OCI-LY7 (cell line): ENCODE data around the gene ZNF831. TPM values are rescaled to one million over a fixed set of nuclear protein-coding genes. Genes with fewer than 3 reads are reported as not detected.

Experiments
- BruUV-seq: library from RNA; stranded (reverse); fragments of 400-500 nt; replicated peaks from 2 replicates; lab custom pipeline; 2021; lab: Mats Ljungman, UMichigan
- CTCF ChIA-PET: fragments of 300-600 bp; sonication (Branson Sonifier 250); formaldehyde crosslinking; loops from one replicate; lab custom pipeline; 2022; ENCODE audit warnings: antibody characterized with exemption; ENCODE audit not compliant: unreplicated experiment; lab: Charles Lee
- POLR2A ChIA-PET: fragments of 300-600 bp; sonication (Branson Sonifier 250); formaldehyde crosslinking; loops from one replicate; lab custom pipeline; 2022; ENCODE audit warnings: antibody characterized with exemption; lab: Charles Lee
- DNase-seq: peaks from one replicate; pipeline ENCODE4 v3.0.0-alpha.2; 2015; ENCODE audit warnings: low spot score
- H2AFZ ChIP-seq: fragments of 200-600 bp; sonication (generic), shearing (Covaris generic); 2 replicates; pipeline ENCODE4 v1.6.1; 2014; ENCODE audit warnings: mild to moderate bottlenecking, antibody characterized with exemption, low read length, moderate library complexity
- H3K27ac ChIP-seq: fragments of 200-600 bp; sonication (generic); 2 replicates; pipeline ENCODE4 v1.5.1; 2014; ENCODE audit warnings: mixed run types, low read depth, mild to moderate bottlenecking, moderate library complexity, low read length, inconsistent platforms; ENCODE audit not compliant: poor library complexity, severe bottlenecking
- H3K36me3 ChIP-seq: fragments of 200-600 bp; sonication (generic); 2 replicates; pipeline ENCODE4 v1.6.1; 2014; ENCODE audit warnings: mild to moderate bottlenecking, antibody characterized with exemption, low read length, moderate library complexity, mixed read lengths; ENCODE audit not compliant: insufficient read depth
- H3K4me1 ChIP-seq: fragments of 200-600 bp; sonication (generic); 2 replicates; pipeline ENCODE4 v1.5.1; 2014; ENCODE audit warnings: mild to moderate bottlenecking, low read length; ENCODE audit not compliant: insufficient read depth, poor library complexity, severe bottlenecking
- H3K4me2 ChIP-seq: fragments of 200-600 bp; sonication (generic); 2 replicates; pipeline ENCODE4 v1.6.1; 2014; ENCODE audit warnings: mild to moderate bottlenecking, low read length
- H3K4me3 ChIP-seq: fragments of 200-600 bp; sonication (generic); 2 replicates; pipeline ENCODE4 v1.5.1; 2014; ENCODE audit warnings: mild to moderate bottlenecking, low read depth, low read length; ENCODE audit not compliant: poor library complexity, severe bottlenecking
- H3K79me2 ChIP-seq: fragments of 200-600 bp; sonication (generic); 2 replicates; pipeline ENCODE4 v1.6.1; 2016; ENCODE audit warnings: low read depth, mild to moderate bottlenecking, low read length, moderate library complexity, mixed read lengths; ENCODE audit not compliant: insufficient read depth
- H3K9me2 ChIP-seq: fragments of 200-600 bp; sonication (generic); 2 replicates; pipeline ENCODE4 v1.6.1; 2016; ENCODE audit warnings: mild to moderate bottlenecking, low read length, mixed read lengths; ENCODE audit not compliant: insufficient read depth
- H3K9me3 ChIP-seq: fragments of 200-600 bp; sonication (generic); 2 replicates; pipeline ENCODE4 v1.6.1; 2014; ENCODE audit warnings: mild to moderate bottlenecking, mixed run types, low read length, mixed read lengths
- H4K20me1 ChIP-seq: fragments of 200-600 bp; sonication (generic); 2 replicates; pipeline ENCODE4 v1.6.1; 2014; ENCODE audit warnings: mild to moderate bottlenecking, antibody characterized with exemption, low read length, moderate library complexity, mixed read lengths; ENCODE audit not compliant: insufficient read depth
- CTCF ChIP-seq: fragments of 200-600 bp; sonication (generic); conservative IDR thresholded peaks from 2 replicates; pipeline ENCODE4 v1.5.1; 2014; ENCODE audit warnings: mild to moderate bottlenecking, antibody characterized with exemption, low read length, moderate library complexity, mixed read lengths
- EZH2phosphoT487 ChIP-seq: fragments of 200-600 bp; sonication (generic); IDR thresholded peaks from 2 replicates; pipeline ENCODE4 v1.6.1; 2018; ENCODE audit warnings: low read depth, borderline replicate concordance, mild to moderate bottlenecking, mixed run types, antibody characterized with exemption, low read length, moderate library complexity, mixed read lengths
- intact Hi-C: fragments of 100-400 bp; cut with micrococcal nuclease; formaldehyde crosslinking; loops from one replicate; pipeline ENCODE4 v1.10.0; 2022; ENCODE audit not compliant: unreplicated experiment
- total RNA-seq, 2 experiments: library from RNA; depleted of rRNA in 1 of 2; stranded (reverse); fragments of >200 nt in 1 of 2; shearing (Covaris generic) in 1 of 2; gene quantifications; 2 replicates each; pipeline ENCODE4 v1.2.3, GENCODE V29; 2014 to 2022

ZNF831 gene
- total RNA-seq, 2 experiments from 2014 or later = 5.9 to 6.3 TPM

- Histone ChIP-seq H3K9me3 (no peaks in the 10 kb centered on the region), H3K4me2 (no peak overlapping the region), H4K20me1 (no peaks in the 10 kb centered on the region), H3K4me1 (no peaks in the 10 kb centered on the region), H3K27ac (no peak overlapping the region), H2AFZ (no peak overlapping the region), H3K4me3 (no peak overlapping the region), H3K79me2 (no peaks in the 10 kb centered on the region), H3K9me2 (no peaks in the 10 kb centered on the region), H3K36me3 (no peaks in the 10 kb centered on the region; the same call in 1 of the 2 replicates)
- intact Hi-C loops = no loop called here
- TF ChIP-seq CTCF = no peak
- ChIA-PET CTCF (no interaction called here), POLR2A (no interaction called here)
- no peak for DNase-seq
- BruUV-seq = no TSS peak
Observed at GRCh38 chr20:59235226-59235625, 71.6 kb downstream of the ZNF831 start.

- intact Hi-C loops = no loop called here
- Histone ChIP-seq H3K9me2 (no peaks in the 10 kb centered on the region), H3K79me2 (no peaks in the 10 kb centered on the region), H3K27ac (no peak overlapping the region), H4K20me1 (no peaks in the 10 kb centered on the region), H3K9me3 (no peaks in the 10 kb centered on the region), H3K4me2 (no peak overlapping the region), H3K36me3 (no peaks in the 10 kb centered on the region), H2AFZ (no peak overlapping the region), H3K4me1 (no peaks in the 10 kb centered on the region), H3K4me3 (no peak overlapping the region)
- DNase-seq = no peak
- TF ChIP-seq CTCF (no peak), EZH2phosphoT487 (no peak)
- BruUV-seq = no TSS peak
- ChIA-PET CTCF (no interaction called here), POLR2A (no interaction called here)
Observed at GRCh38 chr20:59240006-59240405, 76.4 kb downstream of the ZNF831 start.

- TF ChIP-seq CTCF = no peak
- no peak for TF ChIP-seq EZH2phosphoT487
- no TSS peak for BruUV-seq
- Histone ChIP-seq H4K20me1 (no peaks in the 10 kb centered on the region), H3K27ac (no peak overlapping the region), H3K9me3 (no peaks in the 10 kb centered on the region), H3K4me3 (no peak overlapping the region), H3K4me2 (no peak overlapping the region), H3K4me1 (no peaks in the 10 kb centered on the region), H3K9me2 (no peaks in the 10 kb centered on the region), H2AFZ (no peak overlapping the region), H3K36me3 (no peaks in the 10 kb centered on the region), H3K79me2 (no peaks in the 10 kb centered on the region)
- DNase-seq = no peak
- POLR2A ChIA-PET = no interaction called here
- intact Hi-C loops = no loop called here
- CTCF ChIA-PET = no interaction called here
Observed at GRCh38 chr20:59242714-59243626, 79.3 kb downstream of the ZNF831 start.
